Uterus (tissue), 2 donors: ENCODE data around the gene ECT2L.

ENCODE experiments used
- POLR2A ChIP-seq, 2 donors: fragments of 450-650 bp; IDR thresholded peaks; one replicate each; pipeline ENCODE4 v1.6.1; 2016; ENCODE audit warnings: antibody characterized with exemption in 2 of 2, mild to moderate bottlenecking in 1 of 2, moderate library complexity in 1 of 2
- TF ChIP-seq, protein P1 (sequence below), 4 experiments: fragments of 200-600 bp in 2 of 4; fragments of 450-650 bp in 2 of 4; sonication (generic) in 2 of 4; IDR thresholded peaks; one replicate each; pipeline ENCODE4 v1.5.1; 2016 to 2019; ENCODE audit warnings: antibody characterized with exemption in 4 of 4, mild to moderate bottlenecking in 2 of 4, moderate library complexity in 1 of 4

DNA sequence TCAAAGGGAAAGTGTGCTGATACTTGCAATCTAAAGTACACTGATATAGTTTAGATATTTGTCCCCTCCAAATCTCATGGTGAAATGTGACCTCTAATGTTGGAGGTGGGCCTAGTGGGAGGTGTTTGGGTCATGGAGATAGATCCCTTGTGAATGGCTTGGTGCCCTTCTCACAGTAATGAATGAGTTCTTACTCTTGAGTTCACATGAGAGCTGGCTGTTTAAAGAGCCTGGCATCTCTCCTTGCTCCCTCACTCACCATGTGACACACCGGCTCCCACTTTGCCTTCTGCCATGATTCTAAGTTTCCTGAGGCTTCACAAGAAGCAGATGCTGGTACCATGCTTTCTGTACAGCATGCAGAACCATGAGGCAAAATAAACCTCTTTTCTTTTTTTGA lies 114.1 kb downstream of the ECT2L start:
- TF ChIP-seq, protein P1, sequence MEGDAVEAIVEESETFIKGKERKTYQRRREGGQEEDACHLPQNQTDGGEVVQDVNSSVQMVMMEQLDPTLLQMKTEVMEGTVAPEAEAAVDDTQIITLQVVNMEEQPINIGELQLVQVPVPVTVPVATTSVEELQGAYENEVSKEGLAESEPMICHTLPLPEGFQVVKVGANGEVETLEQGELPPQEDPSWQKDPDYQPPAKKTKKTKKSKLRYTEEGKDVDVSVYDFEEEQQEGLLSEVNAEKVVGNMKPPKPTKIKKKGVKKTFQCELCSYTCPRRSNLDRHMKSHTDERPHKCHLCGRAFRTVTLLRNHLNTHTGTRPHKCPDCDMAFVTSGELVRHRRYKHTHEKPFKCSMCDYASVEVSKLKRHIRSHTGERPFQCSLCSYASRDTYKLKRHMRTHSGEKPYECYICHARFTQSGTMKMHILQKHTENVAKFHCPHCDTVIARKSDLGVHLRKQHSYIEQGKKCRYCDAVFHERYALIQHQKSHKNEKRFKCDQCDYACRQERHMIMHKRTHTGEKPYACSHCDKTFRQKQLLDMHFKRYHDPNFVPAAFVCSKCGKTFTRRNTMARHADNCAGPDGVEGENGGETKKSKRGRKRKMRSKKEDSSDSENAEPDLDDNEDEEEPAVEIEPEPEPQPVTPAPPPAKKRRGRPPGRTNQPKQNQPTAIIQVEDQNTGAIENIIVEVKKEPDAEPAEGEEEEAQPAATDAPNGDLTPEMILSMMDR (IDR thresholded peaks at IDR 0.05), result no peak
- no peak for TF ChIP-seq POLR2A (IDR thresholded peaks at IDR 0.05)
